GM23338 (cell line): ENCODE results near the gene MANSC1. TPM values are rescaled to one million over a fixed set of nuclear protein-coding genes. Genes with fewer than 3 reads are reported as not detected.

Experiments used
- ATAC-seq: fragments of 200-7000 bp; cut with Tn5 transposase; 3 replicates; pipeline ENCODE4 v1.9.1; 2020
- DNase-seq: peaks from one replicate; pipeline ENCODE4 v3.0.0-alpha.2; 2015; ENCODE audit warnings: low spot score
- H2AFZ ChIP-seq: fragments of 200-600 bp; sonication (generic); 2 replicates; pipeline ENCODE4 v1.8.0; 2016; ENCODE audit warnings: antibody characterized with exemption, mild to moderate bottlenecking, moderate library complexity
- H3F3A ChIP-seq: fragments of 200-600 bp; sonication (generic); replicated peaks from 2 replicates; pipeline ENCODE4 v1.8.0; 2017; ENCODE audit warnings: antibody characterized with exemption, mixed run types, low read depth
- H3K27ac ChIP-seq: fragments of 200-600 bp; sonication (generic); 2 replicates; pipeline ENCODE4 v1.6.1; 2016; ENCODE audit warnings: low read depth
- H3K27me3 ChIP-seq: fragments of 200-600 bp; sonication (generic); 2 replicates; pipeline ENCODE4 v1.8.0; 2016; ENCODE audit warnings: mild to moderate bottlenecking, mixed run types, moderate library complexity; ENCODE audit not compliant: insufficient read depth
- H3K36me3 ChIP-seq: fragments of 200-600 bp; sonication (generic); 2 replicates; pipeline ENCODE4 v1.8.0; 2016; ENCODE audit warnings: mild to moderate bottlenecking; ENCODE audit not compliant: insufficient read depth
- H3K4me1 ChIP-seq: fragments of 200-600 bp; sonication (generic); 2 replicates; pipeline ENCODE4 v1.8.0; 2016; ENCODE audit warnings: mild to moderate bottlenecking, moderate library complexity; ENCODE audit not compliant: insufficient read depth
- H3K4me2 ChIP-seq: fragments of 200-600 bp; sonication (generic); 2 replicates; pipeline ENCODE4 v1.7.1; 2017; ENCODE audit warnings: mixed run types
- H3K4me3 ChIP-seq: fragments of 200-600 bp; sonication (generic); 2 replicates; pipeline ENCODE4 v1.6.1; 2016; ENCODE audit warnings: mixed run types
- H3K79me2 ChIP-seq: fragments of 200-600 bp; sonication (generic); replicated peaks from 2 replicates; pipeline ENCODE4 v1.8.0; 2017; ENCODE audit warnings: mild to moderate bottlenecking; ENCODE audit not compliant: insufficient read depth
- H3K9me2 ChIP-seq: fragments of 200-600 bp; sonication (generic); 2 replicates; pipeline ENCODE4 v1.8.0; 2017; ENCODE audit not compliant: insufficient read depth
- H4K20me1 ChIP-seq: fragments of 200-600 bp; sonication (generic); replicated peaks from 2 replicates; pipeline ENCODE4 v1.8.0; 2017; ENCODE audit warnings: mild to moderate bottlenecking; ENCODE audit not compliant: insufficient read depth
- H3K27ac Mint-ChIP-seq: 2 replicates; pipeline ENCODE4 v1.8.0; 2020; ENCODE audit warnings: inconsistent platforms, mild to moderate bottlenecking, moderate library complexity, mixed read lengths
- H3K27me3 Mint-ChIP-seq: 3 replicates; pipeline ENCODE4 v1.8.0; 2022; ENCODE audit warnings: low read depth, mild to moderate bottlenecking, moderate library complexity, mixed read lengths, inconsistent platforms; ENCODE audit not compliant: insufficient read depth, poor library complexity
- H3K36me3 Mint-ChIP-seq: 3 replicates; pipeline ENCODE4 v1.8.0; 2021; ENCODE audit warnings: low read depth, mild to moderate bottlenecking, inconsistent platforms, moderate library complexity, mixed read lengths
- H3K4me1 Mint-ChIP-seq: 3 replicates; pipeline ENCODE4 v1.8.0; 2020; ENCODE audit warnings: mild to moderate bottlenecking, inconsistent platforms, mixed read lengths
- H3K4me3 Mint-ChIP-seq: 3 replicates; pipeline ENCODE4 v1.8.0; 2021; ENCODE audit warnings: moderate library complexity, mild to moderate bottlenecking, inconsistent platforms, mixed read lengths
- H3K9me3 Mint-ChIP-seq: 3 replicates; pipeline ENCODE4 v1.8.0; 2020; ENCODE audit warnings: moderate library complexity, mild to moderate bottlenecking, inconsistent platforms, mixed read lengths
- CREB1 ChIP-seq: fragments of 250-450 bp; sonication (Bioruptor Pico); IDR thresholded peaks from 2 replicates; pipeline ENCODE4 v1.5.0; 2020; ENCODE audit warnings: low read depth, mild to moderate bottlenecking, moderate library complexity
- EZH2 ChIP-seq: fragments of 200-600 bp; sonication (generic); IDR thresholded peaks from one replicate; pipeline ENCODE4 v1.8.0; 2017; ENCODE audit warnings: antibody characterized with exemption, mild to moderate bottlenecking, low read depth; ENCODE audit not compliant: unreplicated experiment
- JUNB ChIP-seq: IDR thresholded peaks from one replicate; pipeline ENCODE4 v1.6.1; 2016; ENCODE audit warnings: antibody characterized with exemption; ENCODE audit not compliant: unreplicated experiment
- NANOG ChIP-seq: IDR thresholded peaks from 2 replicates; pipeline ENCODE4 v1.6.1; 2016; ENCODE audit warnings: antibody characterized with exemption, borderline replicate concordance
- POLR2AphosphoS5 ChIP-seq: IDR thresholded peaks from 2 replicates; pipeline ENCODE4 v1.6.1; 2016; ENCODE audit warnings: antibody characterized with exemption, low read depth
- polyA plus RNA-seq: library from polyadenylated mRNA; unstranded; fragments of >200 nt; fragmentation: Nextera tagmentation; extraction: Ambion mirVana; gene quantifications from 2 replicates; pipeline ENCODE4 v1.2.1, GENCODE V29; 2016
- total RNA-seq: library from RNA; depleted of rRNA; stranded (reverse); fragments of >200 nt; shearing (Covaris generic); gene quantifications from 2 replicates; pipeline ENCODE4 v1.2.3, GENCODE V29; 2014
- TF ChIP-seq, protein P1 (sequence below), 2 experiments: fragments of 200-600 bp in 1 of 2; sonication (generic) in 1 of 2; conservative IDR thresholded peaks; 2 replicates each; pipeline versions ENCODE4 v1.5.1 to v1.6.1; 2016 to 2017; ENCODE audit warnings: antibody characterized with exemption in 2 of 2, low read depth in 2 of 2, mild to moderate bottlenecking in 2 of 2, moderate library complexity in 1 of 2
- TF ChIP-seq, protein P2 (sequence below): fragments of 250-450 bp; sonication (Bioruptor Pico); IDR thresholded peaks from 2 replicates; pipeline ENCODE4 v1.5.0; 2020; ENCODE audit warnings: mild to moderate bottlenecking, moderate library complexity

MANSC1 gene
- total and polyA plus RNA-seq, 2 experiments from 2014 or later, result 4.4 to 5.1 TPM

DNA sequence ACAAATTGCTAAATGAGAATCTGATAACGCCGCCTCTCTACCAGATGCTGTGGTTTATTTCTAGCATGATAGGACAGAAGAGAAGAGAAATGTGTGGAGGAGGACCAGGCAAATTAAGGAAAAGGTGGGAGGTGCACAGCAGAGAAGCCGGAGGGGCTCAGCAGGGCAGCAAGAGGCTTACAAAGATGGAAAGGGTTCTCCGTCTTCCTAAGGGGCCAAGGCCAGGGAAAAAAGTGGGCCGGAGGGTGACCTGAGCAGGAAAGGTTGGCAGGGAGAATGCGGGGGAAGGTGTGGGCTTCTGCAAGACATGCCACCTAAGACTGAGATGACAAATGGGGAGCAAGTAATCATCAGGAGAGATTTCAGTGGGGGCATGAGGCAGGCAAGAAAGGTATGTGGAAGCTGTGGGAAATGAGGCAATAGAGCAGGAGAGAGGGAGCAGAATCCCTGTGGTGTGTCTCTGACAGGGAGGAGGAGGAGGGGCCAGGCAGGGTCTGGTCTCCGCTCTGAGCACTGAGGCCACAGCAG is 18.7 kb downstream of the MANSC1 start:
- H3K79me2 ChIP-seq, result no peaks in the 10 kb centered on the region
- H3K27me3 ChIP-seq, result no peaks in the 10 kb centered on the region
- Mint-ChIP-seq H3K36me3 (no peaks in the 10 kb centered on the region), H3K27me3 (peaks cover 13% of the 10 kb centered on the region), H3K4me3 (peak overlapping the region; percentile 3; the same call in 1 of the 3 replicates), H3K4me1 (peaks cover 25% of the 10 kb centered on the region), H3K9me3 (no peaks in the 10 kb centered on the region), H3K27ac (peak overlapping the region; percentile 40; the same call in 1 of the 2 replicates)
- no peaks in the 10 kb centered on the region for H3K9me2 ChIP-seq
- no peak overlapping the region for H3K4me3 ChIP-seq
- TF ChIP-seq POLR2AphosphoS5 (no peak), EZH2 (no peak), NANOG (no peak), CREB1 (no peak), JUNB (no peak)
- TF ChIP-seq, protein P1, sequence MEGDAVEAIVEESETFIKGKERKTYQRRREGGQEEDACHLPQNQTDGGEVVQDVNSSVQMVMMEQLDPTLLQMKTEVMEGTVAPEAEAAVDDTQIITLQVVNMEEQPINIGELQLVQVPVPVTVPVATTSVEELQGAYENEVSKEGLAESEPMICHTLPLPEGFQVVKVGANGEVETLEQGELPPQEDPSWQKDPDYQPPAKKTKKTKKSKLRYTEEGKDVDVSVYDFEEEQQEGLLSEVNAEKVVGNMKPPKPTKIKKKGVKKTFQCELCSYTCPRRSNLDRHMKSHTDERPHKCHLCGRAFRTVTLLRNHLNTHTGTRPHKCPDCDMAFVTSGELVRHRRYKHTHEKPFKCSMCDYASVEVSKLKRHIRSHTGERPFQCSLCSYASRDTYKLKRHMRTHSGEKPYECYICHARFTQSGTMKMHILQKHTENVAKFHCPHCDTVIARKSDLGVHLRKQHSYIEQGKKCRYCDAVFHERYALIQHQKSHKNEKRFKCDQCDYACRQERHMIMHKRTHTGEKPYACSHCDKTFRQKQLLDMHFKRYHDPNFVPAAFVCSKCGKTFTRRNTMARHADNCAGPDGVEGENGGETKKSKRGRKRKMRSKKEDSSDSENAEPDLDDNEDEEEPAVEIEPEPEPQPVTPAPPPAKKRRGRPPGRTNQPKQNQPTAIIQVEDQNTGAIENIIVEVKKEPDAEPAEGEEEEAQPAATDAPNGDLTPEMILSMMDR (conservative IDR thresholded peaks at IDR 0.05; ENCODE audit: low read depth in 2 of 2), result no peak
- TF ChIP-seq, protein P2, sequence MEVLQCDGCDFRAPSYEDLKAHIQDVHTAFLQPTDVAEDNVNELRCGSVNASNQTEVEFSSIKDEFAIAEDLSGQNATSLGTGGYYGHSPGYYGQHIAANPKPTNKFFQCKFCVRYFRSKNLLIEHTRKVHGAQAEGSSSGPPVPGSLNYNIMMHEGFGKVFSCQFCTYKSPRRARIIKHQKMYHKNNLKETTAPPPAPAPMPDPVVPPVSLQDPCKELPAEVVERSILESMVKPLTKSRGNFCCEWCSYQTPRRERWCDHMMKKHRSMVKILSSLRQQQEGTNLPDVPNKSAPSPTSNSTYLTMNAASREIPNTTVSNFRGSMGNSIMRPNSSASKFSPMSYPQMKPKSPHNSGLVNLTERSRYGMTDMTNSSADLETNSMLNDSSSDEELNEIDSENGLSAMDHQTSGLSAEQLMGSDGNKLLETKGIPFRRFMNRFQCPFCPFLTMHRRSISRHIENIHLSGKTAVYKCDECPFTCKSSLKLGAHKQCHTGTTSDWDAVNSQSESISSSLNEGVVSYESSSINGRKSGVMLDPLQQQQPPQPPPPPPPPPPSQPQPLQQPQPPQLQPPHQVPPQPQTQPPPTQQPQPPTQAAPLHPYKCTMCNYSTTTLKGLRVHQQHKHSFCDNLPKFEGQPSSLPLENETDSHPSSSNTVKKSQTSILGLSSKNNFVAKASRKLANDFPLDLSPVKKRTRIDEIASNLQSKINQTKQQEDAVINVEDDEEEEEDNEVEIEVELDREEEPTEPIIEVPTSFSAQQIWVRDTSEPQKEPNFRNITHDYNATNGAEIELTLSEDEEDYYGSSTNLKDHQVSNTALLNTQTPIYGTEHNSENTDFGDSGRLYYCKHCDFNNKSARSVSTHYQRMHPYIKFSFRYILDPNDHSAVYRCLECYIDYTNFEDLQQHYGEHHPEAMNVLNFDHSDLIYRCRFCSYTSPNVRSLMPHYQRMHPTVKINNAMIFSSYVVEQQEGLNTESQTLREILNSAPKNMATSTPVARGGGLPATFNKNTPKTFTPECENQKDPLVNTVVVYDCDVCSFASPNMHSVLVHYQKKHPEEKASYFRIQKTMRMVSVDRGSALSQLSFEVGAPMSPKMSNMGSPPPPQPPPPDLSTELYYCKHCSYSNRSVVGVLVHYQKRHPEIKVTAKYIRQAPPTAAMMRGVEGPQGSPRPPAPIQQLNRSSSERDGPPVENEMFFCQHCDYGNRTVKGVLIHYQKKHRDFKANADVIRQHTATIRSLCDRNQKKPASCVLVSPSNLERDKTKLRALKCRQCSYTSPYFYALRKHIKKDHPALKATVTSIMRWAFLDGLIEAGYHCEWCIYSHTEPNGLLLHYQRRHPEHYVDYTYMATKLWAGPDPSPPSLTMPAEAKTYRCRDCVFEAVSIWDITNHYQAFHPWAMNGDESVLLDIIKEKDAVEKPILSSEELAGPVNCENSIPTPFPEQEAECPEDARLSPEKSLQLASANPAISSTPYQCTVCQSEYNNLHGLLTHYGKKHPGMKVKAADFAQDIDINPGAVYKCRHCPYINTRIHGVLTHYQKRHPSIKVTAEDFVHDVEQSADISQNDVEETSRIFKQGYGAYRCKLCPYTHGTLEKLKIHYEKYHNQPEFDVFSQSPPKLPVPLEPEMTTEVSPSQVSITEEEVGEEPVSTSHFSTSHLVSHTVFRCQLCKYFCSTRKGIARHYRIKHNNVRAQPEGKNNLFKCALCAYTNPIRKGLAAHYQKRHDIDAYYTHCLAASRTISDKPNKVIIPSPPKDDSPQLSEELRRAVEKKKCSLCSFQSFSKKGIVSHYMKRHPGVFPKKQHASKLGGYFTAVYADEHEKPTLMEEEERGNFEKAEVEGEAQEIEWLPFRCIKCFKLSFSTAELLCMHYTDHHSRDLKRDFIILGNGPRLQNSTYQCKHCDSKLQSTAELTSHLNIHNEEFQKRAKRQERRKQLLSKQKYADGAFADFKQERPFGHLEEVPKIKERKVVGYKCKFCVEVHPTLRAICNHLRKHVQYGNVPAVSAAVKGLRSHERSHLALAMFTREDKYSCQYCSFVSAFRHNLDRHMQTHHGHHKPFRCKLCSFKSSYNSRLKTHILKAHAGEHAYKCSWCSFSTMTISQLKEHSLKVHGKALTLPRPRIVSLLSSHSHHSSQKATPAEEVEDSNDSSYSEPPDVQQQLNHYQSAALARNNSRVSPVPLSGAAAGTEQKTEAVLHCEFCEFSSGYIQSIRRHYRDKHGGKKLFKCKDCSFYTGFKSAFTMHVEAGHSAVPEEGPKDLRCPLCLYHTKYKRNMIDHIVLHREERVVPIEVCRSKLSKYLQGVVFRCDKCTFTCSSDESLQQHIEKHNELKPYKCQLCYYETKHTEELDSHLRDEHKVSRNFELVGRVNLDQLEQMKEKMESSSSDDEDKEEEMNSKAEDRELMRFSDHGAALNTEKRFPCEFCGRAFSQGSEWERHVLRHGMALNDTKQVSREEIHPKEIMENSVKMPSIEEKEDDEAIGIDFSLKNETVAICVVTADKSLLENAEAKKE, result no peak
- no peaks in the 10 kb centered on the region for H3K36me3 ChIP-seq
- H3K4me1 ChIP-seq, result peaks cover 14% of the 10 kb centered on the region; the same call in 1 of the 2 replicates
- H4K20me1 ChIP-seq, result no peaks in the 10 kb centered on the region
- H3K4me2 ChIP-seq, result no peak overlapping the region
- peak; percentile 91 for ATAC-seq
- H3F3A ChIP-seq, result no peaks in the 10 kb centered on the region; the same call in 1 of the 2 replicates
- H2AFZ ChIP-seq, result no peak overlapping the region
- peak; percentile 64 for DNase-seq
- H3K27ac ChIP-seq, result 0 out of 2 replicates have a peak overlapping the region, but pooled peaks have one; percentile 77
